ENCODE measurements around the gene HNRNPM. TPM values are rescaled to one million over a fixed set of nuclear protein-coding genes. Genes with fewer than 3 reads are reported as not detected.

Gene HNRNPM
- total and polyA plus RNA-seq, 7 donors: 53.2 to 146 (median 91.8) TPM

- Histone ChIP-seq H3K4me1 (peaks cover 20% of the 10 kb centered on the region), H3K9me3 (no peaks in the 10 kb centered on the region), H3K4me3 (no peak overlapping the region), H3K27ac (no peak overlapping the region), H3K36me3 (ENCODE audit: insufficient read depth in 1 of 2, low read depth in 1 of 2) (peaks cover 5 to 49% of the 10 kb centered on the region in 2 donors), H3K27me3 (ENCODE audit: insufficient read depth in 3 of 3, low read length in 2 of 3) (no peaks in the 10 kb centered on the region)
- TF ChIP-seq, protein P1, sequence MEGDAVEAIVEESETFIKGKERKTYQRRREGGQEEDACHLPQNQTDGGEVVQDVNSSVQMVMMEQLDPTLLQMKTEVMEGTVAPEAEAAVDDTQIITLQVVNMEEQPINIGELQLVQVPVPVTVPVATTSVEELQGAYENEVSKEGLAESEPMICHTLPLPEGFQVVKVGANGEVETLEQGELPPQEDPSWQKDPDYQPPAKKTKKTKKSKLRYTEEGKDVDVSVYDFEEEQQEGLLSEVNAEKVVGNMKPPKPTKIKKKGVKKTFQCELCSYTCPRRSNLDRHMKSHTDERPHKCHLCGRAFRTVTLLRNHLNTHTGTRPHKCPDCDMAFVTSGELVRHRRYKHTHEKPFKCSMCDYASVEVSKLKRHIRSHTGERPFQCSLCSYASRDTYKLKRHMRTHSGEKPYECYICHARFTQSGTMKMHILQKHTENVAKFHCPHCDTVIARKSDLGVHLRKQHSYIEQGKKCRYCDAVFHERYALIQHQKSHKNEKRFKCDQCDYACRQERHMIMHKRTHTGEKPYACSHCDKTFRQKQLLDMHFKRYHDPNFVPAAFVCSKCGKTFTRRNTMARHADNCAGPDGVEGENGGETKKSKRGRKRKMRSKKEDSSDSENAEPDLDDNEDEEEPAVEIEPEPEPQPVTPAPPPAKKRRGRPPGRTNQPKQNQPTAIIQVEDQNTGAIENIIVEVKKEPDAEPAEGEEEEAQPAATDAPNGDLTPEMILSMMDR (IDR thresholded peaks at IDR 0.05): no peak
- WGBS, 3 donors: 92 to 97% (median 93%) methylated on average over 34 of the region's 34 CpGs
- intact Hi-C loops (cut with DNase I): no loop called here
- ATAC-seq: no peak
- peak in 1 of 2 donors; percentile 45 for DNase-seq
Observed at GRCh38 chr19:8399681-8400188, 45.0 kb upstream of the HNRNPM start.

- Histone ChIP-seq H3K27ac (no peak overlapping the region), H3K27me3 (ENCODE audit: insufficient read depth in 3 of 3, low read length in 2 of 3) (no peaks in the 10 kb centered on the region), H3K4me1 (peaks cover 9% of the 10 kb centered on the region), H3K36me3 (ENCODE audit: insufficient read depth in 1 of 2, low read depth in 1 of 2) (peaks cover 5 to 59% of the 10 kb centered on the region in 2 donors), H3K9me3 (no peaks in the 10 kb centered on the region), H3K4me3 (no peak overlapping the region)
- ATAC-seq (no peak), DNase-seq (peak in 1 of 2 donors; percentile 48)
- intact Hi-C loops (cut with DNase I): no loop called here
- TF ChIP-seq, protein P1 (IDR thresholded peaks at IDR 0.05): no peak
- whole genome bisulfite sequencing, 3 donors: 93 to 96% (median 94%) methylated on average over 21 of the region's 21 CpGs
Observed at GRCh38 chr19:8401981-8402411, 42.8 kb upstream of the HNRNPM start.

GRCh38 chr19:8403098-8403819, 41.5 kb upstream of the HNRNPM start:
- no peaks in the 10 kb centered on the region for H3K27me3 ChIP-seq (ENCODE audit: insufficient read depth in 3 of 3, low read length in 2 of 3)
- DNase-seq (peak in 1 of 2 donors; percentile 44), ATAC-seq (no peak)
- TF ChIP-seq, protein P1 (IDR thresholded peaks at IDR 0.05): no peak
- no peaks in the 10 kb centered on the region for H3K9me3 ChIP-seq
- no peak overlapping the region for H3K27ac ChIP-seq
- 90 to 91% (median 90%) methylated on average over 42 to 44 of the region's 44 CpGs for WGBS, 3 donors
- H3K4me3 ChIP-seq: no peak overlapping the region
- no peaks in the 10 kb centered on the region for H3K4me1 ChIP-seq
- peaks cover 5 to 59% of the 10 kb centered on the region in 2 donors for H3K36me3 ChIP-seq (ENCODE audit: insufficient read depth in 1 of 2, low read depth in 1 of 2)
- intact Hi-C loops (cut with DNase I): no loop called here

- Histone ChIP-seq H3K27me3 (ENCODE audit: insufficient read depth in 3 of 3, low read length in 2 of 3) (no peaks in the 10 kb centered on the region), H3K36me3 (ENCODE audit: insufficient read depth in 1 of 2, low read depth in 1 of 2) (peaks cover 5 to 59% of the 10 kb centered on the region in 2 donors)
- intact Hi-C loops (cut with DNase I): no loop called here
Observed at GRCh38 chr19:8403820-8404109, 41.0 kb upstream of the HNRNPM start.

More at GRCh38 chr19:8403820-8404109, 41.0 kb upstream of the HNRNPM start:
- 87 to 90% (median 89%) methylated on average over 23 to 24 of the region's 24 CpGs for WGBS, 3 donors
- Histone ChIP-seq H3K4me3 (no peak overlapping the region), H3K9me3 (no peaks in the 10 kb centered on the region), H3K27ac (no peak overlapping the region), H3K4me1 (no peaks in the 10 kb centered on the region)
- DNase-seq (peak in 1 of 2 donors; percentile 39), ATAC-seq (peak in 1 of 4 donors; percentile 11)
- TF ChIP-seq, protein P1 (IDR thresholded peaks at IDR 0.05): no peak

Data from psoas muscle (tissue), 8 donors.